GM21576 (cell line): ENCODE results near the gene DMRTA2.

Experiments used
- ATAC-seq: cut with Tn5 transposase; IDR thresholded peaks from one replicate; pipeline ENCODE4 v1.9.1; 2021; ENCODE audit warnings: mild to moderate bottlenecking, moderate library complexity; ENCODE audit not compliant: unreplicated experiment

Gene DMRTA2

GRCh38 chr1:50424045-50424883, 1.0 kb upstream of the DMRTA2 start:
- no peak for ATAC-seq

- ATAC-seq: no peak
These were observed 392 bp upstream of the DMRTA2 start for GRCh38 chr1:50423670-50424000.

- ATAC-seq: no peak
These were observed 633 bp downstream of the DMRTA2 start for GRCh38 chr1:50422675-50422945.

GRCh38 chr1:50421768-50422674, 1.2 kb downstream of the DMRTA2 start:
- ATAC-seq: no peak

- no peak for ATAC-seq
These were observed 1.9 kb downstream of the DMRTA2 start for GRCh38 chr1:50421366-50421748.

- no peak for ATAC-seq
These were observed 2.4 kb downstream of the DMRTA2 start for GRCh38 chr1:50420689-50421365.

GRCh38 chr1:50419907-50420677, 3.2 kb downstream of the DMRTA2 start:
- no peak for ATAC-seq

GRCh38 chr1:50419192-50419906, 3.9 kb downstream of the DMRTA2 start:
- no peak for ATAC-seq

GRCh38 chr1:50418600-50419109, 4.6 kb downstream of the DMRTA2 start:
- ATAC-seq: no peak

GRCh38 chr1:50417946-50418599, 5.2 kb downstream of the DMRTA2 start:
- ATAC-seq: no peak

- no peak for ATAC-seq
These were observed 5.7 kb downstream of the DMRTA2 start for GRCh38 chr1:50417507-50417906.

- ATAC-seq: no peak
These were observed 6.4 kb downstream of the DMRTA2 start for GRCh38 chr1:50416553-50417453.

- no peak for ATAC-seq
These were observed 7.1 kb downstream of the DMRTA2 start for GRCh38 chr1:50416150-50416527.

GRCh38 chr1:50415235-50416149, 7.8 kb downstream of the DMRTA2 start:
- no peak for ATAC-seq

- ATAC-seq: no peak
These were observed 8.4 kb downstream of the DMRTA2 start for GRCh38 chr1:50414853-50415234.

- no peak for ATAC-seq
These were observed 10.3 kb downstream of the DMRTA2 start for GRCh38 chr1:50412813-50413476.

- no peak for ATAC-seq
These were observed 17.4 kb downstream of the DMRTA2 start for GRCh38 chr1:50405814-50406213.
